C4-2B (cell line): ENCODE results near the gene SYT12.

ENCODE experiments used
- CTCF ChIP-seq: fragments of 450-650 bp; conservative IDR thresholded peaks from 2 replicates; pipeline ENCODE4 v1.5.1; 2017; ENCODE audit warnings: mild to moderate bottlenecking
- ZFX ChIP-seq: fragments of 450-650 bp; IDR thresholded peaks from 2 replicates; pipeline ENCODE4 v1.6.1; 2017

GRCh38 chr11:66974724-66975404, 48.1 kb upstream of the SYT12 start, which contains the start of gene C11orf86:
- TF ChIP-seq CTCF, result no peak
- TF ChIP-seq ZFX, result no peak
